Measurements from ENCODE around the gene WDR12.

- TF ChIP-seq EZH2 (IDR thresholded peaks at IDR 0.05; ENCODE audit: insufficient read depth, poor library complexity, severe bottlenecking) (no peak), EZH2phosphoT487 (IDR thresholded peaks at IDR 0.05; ENCODE audit: insufficient read depth, low read depth) (no peak)
These were observed 29.9 kb downstream of the WDR12 start for GRCh38 chr2:202881570-202881969.

Data from GM23248 (cell line).